Neural cell (in vitro differentiated cells): ENCODE data around the gene NUBPL.

ENCODE experiments used
- EP300 ChIP-seq: fragments of 450-650 bp; conservative IDR thresholded peaks from 2 replicates; pipeline ENCODE4 v1.6.1; 2014; ENCODE audit warnings: antibody characterized with exemption, mild to moderate bottlenecking, moderate library complexity; ENCODE audit not compliant: poor library complexity, severe bottlenecking
- EZH2 ChIP-seq: fragments of 200-600, 300-800 bp; shearing (Covaris generic), sonication (generic); IDR thresholded peaks from 2 replicates; pipeline ENCODE4 v1.6.1; 2014; ENCODE audit warnings: antibody characterized with exemption, low read length, borderline replicate concordance, mild to moderate bottlenecking; ENCODE audit not compliant: insufficient read depth, poor library complexity, severe bottlenecking
- POLR2AphosphoS5 ChIP-seq: IDR thresholded peaks from 2 replicates; pipeline ENCODE4 v1.6.1; 2012
- RAD21 ChIP-seq: fragments of 450-650 bp; conservative IDR thresholded peaks from 2 replicates; pipeline ENCODE4 v1.6.1; 2014; ENCODE audit warnings: antibody characterized with exemption, mild to moderate bottlenecking, moderate library complexity
- TF ChIP-seq, protein P1 (sequence below): fragments of 450-650 bp; IDR thresholded peaks from 2 replicates; pipeline ENCODE4 v1.5.1; 2014; ENCODE audit warnings: antibody characterized with exemption, mild to moderate bottlenecking, moderate library complexity; ENCODE audit not compliant: poor library complexity, severe bottlenecking
- TF ChIP-seq, protein P2 (sequence below): IDR thresholded peaks from 2 replicates; pipeline ENCODE4 v1.6.1; 2012; ENCODE audit warnings: borderline replicate concordance

DNA sequence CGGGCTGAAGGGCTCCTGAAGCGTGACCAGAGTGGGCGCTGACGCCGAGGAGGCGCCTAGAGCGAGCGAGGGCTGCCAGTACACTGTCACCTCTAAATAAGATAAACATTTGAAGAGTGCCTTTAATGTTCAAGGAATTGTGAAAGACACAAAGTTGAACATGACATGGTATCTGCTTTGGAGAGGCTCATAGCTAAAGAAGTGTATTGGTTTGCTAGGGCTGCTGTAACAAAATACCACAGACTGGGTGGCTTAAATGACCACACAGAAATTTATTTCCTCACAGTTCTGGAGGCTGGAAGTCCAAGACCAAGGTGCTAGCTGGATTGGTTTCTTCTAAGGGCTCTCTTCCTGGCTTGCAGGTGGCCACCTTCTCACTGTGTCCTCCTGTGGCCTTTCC is 33.7 kb upstream of the NUBPL start:
- TF ChIP-seq, protein P1, sequence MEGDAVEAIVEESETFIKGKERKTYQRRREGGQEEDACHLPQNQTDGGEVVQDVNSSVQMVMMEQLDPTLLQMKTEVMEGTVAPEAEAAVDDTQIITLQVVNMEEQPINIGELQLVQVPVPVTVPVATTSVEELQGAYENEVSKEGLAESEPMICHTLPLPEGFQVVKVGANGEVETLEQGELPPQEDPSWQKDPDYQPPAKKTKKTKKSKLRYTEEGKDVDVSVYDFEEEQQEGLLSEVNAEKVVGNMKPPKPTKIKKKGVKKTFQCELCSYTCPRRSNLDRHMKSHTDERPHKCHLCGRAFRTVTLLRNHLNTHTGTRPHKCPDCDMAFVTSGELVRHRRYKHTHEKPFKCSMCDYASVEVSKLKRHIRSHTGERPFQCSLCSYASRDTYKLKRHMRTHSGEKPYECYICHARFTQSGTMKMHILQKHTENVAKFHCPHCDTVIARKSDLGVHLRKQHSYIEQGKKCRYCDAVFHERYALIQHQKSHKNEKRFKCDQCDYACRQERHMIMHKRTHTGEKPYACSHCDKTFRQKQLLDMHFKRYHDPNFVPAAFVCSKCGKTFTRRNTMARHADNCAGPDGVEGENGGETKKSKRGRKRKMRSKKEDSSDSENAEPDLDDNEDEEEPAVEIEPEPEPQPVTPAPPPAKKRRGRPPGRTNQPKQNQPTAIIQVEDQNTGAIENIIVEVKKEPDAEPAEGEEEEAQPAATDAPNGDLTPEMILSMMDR, result no peak
- TF ChIP-seq, protein P2, sequence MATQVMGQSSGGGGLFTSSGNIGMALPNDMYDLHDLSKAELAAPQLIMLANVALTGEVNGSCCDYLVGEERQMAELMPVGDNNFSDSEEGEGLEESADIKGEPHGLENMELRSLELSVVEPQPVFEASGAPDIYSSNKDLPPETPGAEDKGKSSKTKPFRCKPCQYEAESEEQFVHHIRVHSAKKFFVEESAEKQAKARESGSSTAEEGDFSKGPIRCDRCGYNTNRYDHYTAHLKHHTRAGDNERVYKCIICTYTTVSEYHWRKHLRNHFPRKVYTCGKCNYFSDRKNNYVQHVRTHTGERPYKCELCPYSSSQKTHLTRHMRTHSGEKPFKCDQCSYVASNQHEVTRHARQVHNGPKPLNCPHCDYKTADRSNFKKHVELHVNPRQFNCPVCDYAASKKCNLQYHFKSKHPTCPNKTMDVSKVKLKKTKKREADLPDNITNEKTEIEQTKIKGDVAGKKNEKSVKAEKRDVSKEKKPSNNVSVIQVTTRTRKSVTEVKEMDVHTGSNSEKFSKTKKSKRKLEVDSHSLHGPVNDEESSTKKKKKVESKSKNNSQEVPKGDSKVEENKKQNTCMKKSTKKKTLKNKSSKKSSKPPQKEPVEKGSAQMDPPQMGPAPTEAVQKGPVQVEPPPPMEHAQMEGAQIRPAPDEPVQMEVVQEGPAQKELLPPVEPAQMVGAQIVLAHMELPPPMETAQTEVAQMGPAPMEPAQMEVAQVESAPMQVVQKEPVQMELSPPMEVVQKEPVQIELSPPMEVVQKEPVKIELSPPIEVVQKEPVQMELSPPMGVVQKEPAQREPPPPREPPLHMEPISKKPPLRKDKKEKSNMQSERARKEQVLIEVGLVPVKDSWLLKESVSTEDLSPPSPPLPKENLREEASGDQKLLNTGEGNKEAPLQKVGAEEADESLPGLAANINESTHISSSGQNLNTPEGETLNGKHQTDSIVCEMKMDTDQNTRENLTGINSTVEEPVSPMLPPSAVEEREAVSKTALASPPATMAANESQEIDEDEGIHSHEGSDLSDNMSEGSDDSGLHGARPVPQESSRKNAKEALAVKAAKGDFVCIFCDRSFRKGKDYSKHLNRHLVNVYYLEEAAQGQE, result no peak
- TF ChIP-seq RAD21 (no peak), EZH2 (no peak), POLR2AphosphoS5 (no peak), EP300 (no peak)
